Measurements from ENCODE around the gene METTL17.
"Not testable (repeated sequence)": the region's sequence is repeated elsewhere in the genome, so short reads cannot be mapped to it uniquely, and the experiment has no call there.

DNA sequence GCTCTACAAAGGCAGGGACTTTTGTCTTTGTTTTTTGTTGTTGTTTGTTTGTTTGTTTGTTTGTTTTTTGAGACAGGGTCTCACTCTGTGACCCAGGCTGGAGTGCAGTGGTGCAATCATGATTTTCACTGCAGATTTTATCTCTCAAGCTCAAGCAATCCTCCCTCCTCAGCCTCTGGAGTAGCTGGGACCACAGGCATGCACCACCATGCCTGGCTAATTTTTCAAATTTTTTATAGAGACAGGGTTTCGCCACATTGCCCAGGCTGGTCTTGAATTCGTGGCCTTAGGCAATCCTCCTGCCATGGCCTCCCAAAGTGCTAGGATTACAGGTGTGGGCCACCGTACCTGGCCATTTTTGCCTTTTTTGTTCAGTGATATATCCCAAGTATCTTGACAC lies 51.2 kb downstream of the METTL17 start:
- not testable (repeated sequence) for TF ChIP-seq CTCF, POLR2A (IDR thresholded peaks at IDR 0.05)
